ENCODE measurements around the gene POTEF.
"Not testable (repeated sequence)": the region's sequence is repeated elsewhere in the genome, so short reads cannot be mapped to it uniquely, and the experiment has no call there.

POTEF gene

GRCh38 chr2:130154773-130155765 lies 26.0 kb upstream of the POTEF start:
- no peak for TF ChIP-seq CTCF (IDR thresholded peaks at IDR 0.05; ENCODE audit: low read depth, low read length)
- H3K4me3 ChIP-seq (ENCODE audit: low read depth, low read length) = no peak overlapping the region
- DNase-seq (ENCODE audit: low read depth, low spot score) = no peak
- in situ Hi-C loops (cut with HindIII; ENCODE audit: low sequenced_read_pairs) = no loop called here

GRCh38 chr2:130154423-130154770 lies 25.4 kb upstream of the POTEF start:
- DNase-seq (ENCODE audit: low read depth, low spot score); in situ Hi-C loops (cut with HindIII; ENCODE audit: low sequenced_read_pairs); H3K4me3 ChIP-seq (ENCODE audit: low read depth, low read length): not testable (repeated sequence)

GRCh38 chr2:130153721-130154422 lies 24.9 kb upstream of the POTEF start:
- DNase-seq (ENCODE audit: low read depth, low spot score); in situ Hi-C loops (cut with HindIII; ENCODE audit: low sequenced_read_pairs); H3K4me3 ChIP-seq (ENCODE audit: low read depth, low read length): not testable (repeated sequence)

- DNase-seq (ENCODE audit: low read depth, low spot score) = no peak
- no peak overlapping the region for H3K4me3 ChIP-seq (ENCODE audit: low read depth, low read length)
- no peak for TF ChIP-seq CTCF (IDR thresholded peaks at IDR 0.05; ENCODE audit: low read depth, low read length)
- in situ Hi-C loops (cut with HindIII; ENCODE audit: low sequenced_read_pairs) = no loop called here
These were observed 24.0 kb upstream of the POTEF start for GRCh38 chr2:130152816-130153595.

- in situ Hi-C loops (cut with HindIII; ENCODE audit: low sequenced_read_pairs); DNase-seq (ENCODE audit: low read depth, low spot score): not testable (repeated sequence)
These were observed 23.3 kb upstream of the POTEF start for GRCh38 chr2:130152136-130152815.

GRCh38 chr2:130151145-130151512 lies 22.1 kb upstream of the POTEF start:
- DNase-seq (ENCODE audit: low read depth, low spot score); in situ Hi-C loops (cut with HindIII; ENCODE audit: low sequenced_read_pairs); H3K4me3 ChIP-seq (ENCODE audit: low read depth, low read length): not testable (repeated sequence)

More at GRCh38 chr2:130152136-130152815, 23.3 kb upstream of the POTEF start:
- not testable (repeated sequence) for H3K4me3 ChIP-seq (ENCODE audit: low read depth, low read length)

GRCh38 chr2:130150181-130151144 lies 21.4 kb upstream of the POTEF start:
- in situ Hi-C loops (cut with HindIII; ENCODE audit: low sequenced_read_pairs) = no loop called here
- TF ChIP-seq CTCF (IDR thresholded peaks at IDR 0.05; ENCODE audit: low read depth, low read length) = no peak
- no peak overlapping the region for H3K4me3 ChIP-seq (ENCODE audit: low read depth, low read length)
- no peak for DNase-seq (ENCODE audit: low read depth, low spot score)

- DNase-seq (ENCODE audit: low read depth, low spot score); in situ Hi-C loops (cut with HindIII; ENCODE audit: low sequenced_read_pairs): not testable (repeated sequence)
These were observed 19.5 kb upstream of the POTEF start for GRCh38 chr2:130148515-130148914.

GRCh38 chr2:130145006-130145414 lies 16.0 kb upstream of the POTEF start, which contains the start of gene CCDC74B:
CCDC74B (minus strand) TSS chr2:130145112; CDS start chr2:130144996, 116 bp downstream.
- in situ Hi-C loops (cut with HindIII; ENCODE audit: low sequenced_read_pairs) = not testable (repeated sequence)
- peak within 1 kb of the TSS; percentile 35 for H3K4me3 ChIP-seq (ENCODE audit: low read depth, low read length)
- DNase-seq (ENCODE audit: low read depth, low spot score) = peak; percentile 9

More at GRCh38 chr2:130148515-130148914, 19.5 kb upstream of the POTEF start:
- not testable (repeated sequence) for H3K4me3 ChIP-seq (ENCODE audit: low read depth, low read length)

GRCh38 chr2:130143266-130144039 lies 14.4 kb upstream of the POTEF start:
- in situ Hi-C loops (cut with HindIII; ENCODE audit: low sequenced_read_pairs) = not testable (repeated sequence)

More at GRCh38 chr2:130143266-130144039, 14.4 kb upstream of the POTEF start:
- DNase-seq (ENCODE audit: low read depth, low spot score); H3K4me3 ChIP-seq (ENCODE audit: low read depth, low read length): not testable (repeated sequence)
